Spinal cord (tissue), 10 donors: ENCODE data around the gene SPATA6L. TPM values are rescaled to one million over a fixed set of nuclear protein-coding genes. Genes with fewer than 3 reads are reported as not detected.

ENCODE experiments used
- DNase-seq, 6 donors: peaks; one replicate each; pipeline versions ENCODE4 v3.0.0 to v3.0.0-alpha.2; 2013 to 2015; ENCODE audit warnings: low spot score in 6 of 6, low read depth in 4 of 6
- H3K27ac ChIP-seq: one replicate; pipeline ENCODE4 v1.5.1; 2013; ENCODE audit warnings: low read depth, low read length, control low read depth
- H3K27me3 ChIP-seq: one replicate; pipeline ENCODE4 v1.6.1; 2013; ENCODE audit warnings: low read length; ENCODE audit not compliant: control insufficient read depth, insufficient read depth
- H3K36me3 ChIP-seq: one replicate; pipeline ENCODE4 v1.6.1; 2013; ENCODE audit warnings: low read length; ENCODE audit not compliant: control insufficient read depth, insufficient read depth
- H3K4me1 ChIP-seq: one replicate; pipeline ENCODE4 v1.6.1; 2013; ENCODE audit warnings: low read length; ENCODE audit not compliant: control insufficient read depth, insufficient read depth
- H3K4me3 ChIP-seq: one replicate; pipeline ENCODE4 v1.5.1; 2013; ENCODE audit warnings: low read depth, low read length, control low read depth
- H3K9me3 ChIP-seq: one replicate; pipeline ENCODE4 v1.6.1; 2013; ENCODE audit warnings: low read length; ENCODE audit not compliant: control insufficient read depth, insufficient read depth
- WGBS: methylation state at CpG from one replicate; pipeline ENCODE4 v1.1.5; 2013; ENCODE audit warnings: missing lambda C conversion rate; ENCODE audit not compliant: insufficient coverage; 5-methylcytosine and 5-hydroxymethylcytosine counted together
- polyA plus RNA-seq, 2 donors: library from polyadenylated mRNA; unstranded; fragments of 120-200 nt; gene quantifications; one replicate each; pipeline ENCODE4 v1.2.1, GENCODE V29; 2013; ENCODE audit not compliant: insufficient read length in 2 of 2
- total RNA-seq, 2 donors: library from RNA; depleted of rRNA in 1 of 2; stranded (reverse); fragments of 120-200 nt in 1 of 2; fragments of >200 nt in 1 of 2; gene quantifications; one replicate each; pipeline versions ENCODE4 v1.2.3 to v1.2.4, GENCODE V29; 2013 to 2014
- donor health status: healthy.

The SPATA6L gene
- total and polyA plus RNA-seq, 4 donors: 3.2 to 7.9 (median 5.9) TPM

GRCh38 chr9:4654538-4654937, 11.7 kb downstream of the SPATA6L start:
- H3K4me1 ChIP-seq: no peaks in the 10 kb centered on the region
- WGBS: 91% methylated on average over 10 of the region's 10 CpGs
- H3K27me3 ChIP-seq: no peaks in the 10 kb centered on the region
- H3K27ac ChIP-seq: no peak overlapping the region
- H3K4me3 ChIP-seq: no peak overlapping the region
- DNase-seq: no peak
- peaks cover 7% of the 10 kb centered on the region for H3K36me3 ChIP-seq
- H3K9me3 ChIP-seq: no peaks in the 10 kb centered on the region

- WGBS: 53% methylated on average over 2 of the region's 9 CpGs
- H3K4me3 ChIP-seq: no peak overlapping the region
- no peak overlapping the region for H3K27ac ChIP-seq
- H3K9me3 ChIP-seq: no peaks in the 10 kb centered on the region
- H3K4me1 ChIP-seq: no peaks in the 10 kb centered on the region
- no peaks in the 10 kb centered on the region for H3K27me3 ChIP-seq
- DNase-seq: no peak
- H3K36me3 ChIP-seq: peaks cover 7% of the 10 kb centered on the region
Observed at GRCh38 chr9:4654084-4654483, 12.2 kb downstream of the SPATA6L start.

- H3K4me1 ChIP-seq: no peaks in the 10 kb centered on the region
- H3K36me3 ChIP-seq: no peaks in the 10 kb centered on the region
- no peak overlapping the region for H3K27ac ChIP-seq
- no peaks in the 10 kb centered on the region for H3K9me3 ChIP-seq
- H3K27me3 ChIP-seq: no peaks in the 10 kb centered on the region
- WGBS: no CpG with 5 or more reads among the region's 2 CpGs
- no peak overlapping the region for H3K4me3 ChIP-seq
- no peak for DNase-seq
Observed at GRCh38 chr9:4642351-4642750, 23.9 kb downstream of the SPATA6L start.

GRCh38 chr9:4640027-4640426, 26.3 kb downstream of the SPATA6L start:
- no CpG with 5 or more reads among the region's 2 CpGs for WGBS
- H3K4me3 ChIP-seq: no peak overlapping the region
- no peaks in the 10 kb centered on the region for H3K27me3 ChIP-seq
- no peaks in the 10 kb centered on the region for H3K36me3 ChIP-seq
- H3K27ac ChIP-seq: no peak overlapping the region
- no peaks in the 10 kb centered on the region for H3K4me1 ChIP-seq
- peak in 4 of 6 donors; percentile 19 to 89 (median 45) for DNase-seq
- no peaks in the 10 kb centered on the region for H3K9me3 ChIP-seq

- Histone ChIP-seq H3K4me1 (no peaks in the 10 kb centered on the region), H3K4me3 (no peak overlapping the region), H3K27me3 (no peaks in the 10 kb centered on the region), H3K9me3 (no peaks in the 10 kb centered on the region), H3K27ac (no peak overlapping the region), H3K36me3 (no peaks in the 10 kb centered on the region)
- DNase-seq: no peak
- no CpG with 5 or more reads among the region's 2 CpGs for WGBS
Observed at GRCh38 chr9:4639420-4639819, 26.9 kb downstream of the SPATA6L start.

GRCh38 chr9:4638968-4639367, 27.3 kb downstream of the SPATA6L start:
- no peak overlapping the region for H3K4me3 ChIP-seq
- WGBS: 87% methylated on average over 3 of the region's 3 CpGs
- no peaks in the 10 kb centered on the region for H3K4me1 ChIP-seq
- DNase-seq: no peak
- H3K27me3 ChIP-seq: no peaks in the 10 kb centered on the region
- H3K27ac ChIP-seq: no peak overlapping the region
- H3K9me3 ChIP-seq: no peaks in the 10 kb centered on the region
- no peaks in the 10 kb centered on the region for H3K36me3 ChIP-seq

- no peaks in the 10 kb centered on the region for H3K4me1 ChIP-seq
- no peak overlapping the region for H3K27ac ChIP-seq
- no CpG with 5 or more reads among the region's 2 CpGs for WGBS
- H3K4me3 ChIP-seq: no peak overlapping the region
- no peak for DNase-seq
- no peaks in the 10 kb centered on the region for H3K27me3 ChIP-seq
- H3K36me3 ChIP-seq: no peaks in the 10 kb centered on the region
- no peaks in the 10 kb centered on the region for H3K9me3 ChIP-seq
Observed at GRCh38 chr9:4630836-4631235, 35.4 kb downstream of the SPATA6L start.

GRCh38 chr9:4622016-4622415, 44.3 kb downstream of the SPATA6L start:
- 66% methylated on average over 8 of the region's 10 CpGs for WGBS
- H3K4me3 ChIP-seq: no peak overlapping the region
- no peaks in the 10 kb centered on the region for H3K4me1 ChIP-seq
- peaks cover 3% of the 10 kb centered on the region for H3K36me3 ChIP-seq
- no peaks in the 10 kb centered on the region for H3K27me3 ChIP-seq
- H3K9me3 ChIP-seq: no peaks in the 10 kb centered on the region
- DNase-seq: no peak
- no peak overlapping the region for H3K27ac ChIP-seq

- no peaks in the 10 kb centered on the region for H3K9me3 ChIP-seq
- DNase-seq: no peak
- WGBS: 29% methylated on average over 2 of the region's 2 CpGs
- no peaks in the 10 kb centered on the region for H3K27me3 ChIP-seq
- H3K4me3 ChIP-seq: no peak overlapping the region
- H3K27ac ChIP-seq: no peak overlapping the region
- peaks cover 3% of the 10 kb centered on the region for H3K36me3 ChIP-seq
- H3K4me1 ChIP-seq: no peaks in the 10 kb centered on the region
Observed at GRCh38 chr9:4620881-4621555, 45.3 kb downstream of the SPATA6L start.

- Histone ChIP-seq H3K27ac (no peak overlapping the region), H3K36me3 (peaks cover 3% of the 10 kb centered on the region), H3K27me3 (no peaks in the 10 kb centered on the region), H3K4me1 (no peaks in the 10 kb centered on the region), H3K9me3 (no peaks in the 10 kb centered on the region), H3K4me3 (no peak overlapping the region)
- 76% methylated on average over 3 of the region's 3 CpGs for WGBS
- no peak for DNase-seq
Observed at GRCh38 chr9:4620057-4620765, 46.1 kb downstream of the SPATA6L start.
